ENCODE data around the gene MSX2. TPM values are rescaled to one million over a fixed set of nuclear protein-coding genes. Genes with fewer than 3 reads are reported as not detected.

Gene MSX2
- total RNA-seq, 1 experiment from 2014 or later: 5.6 TPM

GRCh38 chr5:174692381-174692780 lies 32.0 kb upstream of the MSX2 start:
- H3K4me1 Mint-ChIP-seq (ENCODE audit: insufficient read depth, unreplicated experiment): peaks cover 13% of the 10 kb centered on the region
- peaks cover 12% of the 10 kb centered on the region for H3K27me3 Mint-ChIP-seq (ENCODE audit: insufficient read depth, unreplicated experiment)
- H3K9me3 Mint-ChIP-seq (ENCODE audit: unreplicated experiment): no peaks in the 10 kb centered on the region
- H3K4me3 Mint-ChIP-seq (ENCODE audit: unreplicated experiment): no peak overlapping the region
- no peak for TF ChIP-seq CTCF (IDR thresholded peaks at IDR 0.05; ENCODE audit: unreplicated experiment)
- CTCF ChIA-PET: no interaction called here
- intact Hi-C loops (cut with micrococcal nuclease): no loop called here
- H3K27ac Mint-ChIP-seq (ENCODE audit: low read depth, unreplicated experiment): no peak overlapping the region
- DNase-seq (ENCODE audit: unreplicated experiment): no peak
- no TSS peak for BruUV-seq (replicated peaks)
- POLR2A ChIA-PET: no interaction called here
- H3K36me3 Mint-ChIP-seq (ENCODE audit: insufficient read depth, unreplicated experiment): no peaks in the 10 kb centered on the region

DNA sequence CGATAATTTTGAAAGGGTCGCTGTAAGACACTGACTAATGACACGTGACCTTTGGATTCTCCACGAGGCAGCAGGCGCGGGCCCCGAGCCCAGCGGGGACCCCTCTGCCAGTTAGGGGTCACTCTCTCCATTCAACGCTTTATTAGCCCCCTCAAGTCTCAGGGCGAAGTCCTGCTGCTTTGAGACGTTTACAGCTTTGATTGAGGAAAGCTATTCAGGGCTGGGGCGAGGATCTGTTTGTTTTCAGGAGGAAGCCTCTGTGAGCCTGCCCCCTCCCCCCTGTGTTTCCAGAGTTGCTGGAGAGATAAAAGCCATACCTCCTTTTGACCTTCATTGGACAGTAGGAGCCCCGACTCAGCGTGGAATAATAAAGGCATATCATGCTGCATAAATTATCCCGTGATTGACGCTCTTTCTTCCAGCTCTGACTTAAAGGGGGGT lies 31.4 kb upstream of the MSX2 start:
- no TSS peak for BruUV-seq (replicated peaks)
- Mint-ChIP-seq H3K36me3 (ENCODE audit: insufficient read depth, unreplicated experiment) (no peaks in the 10 kb centered on the region), H3K4me1 (ENCODE audit: insufficient read depth, unreplicated experiment) (peaks cover 13% of the 10 kb centered on the region), H3K9me3 (ENCODE audit: unreplicated experiment) (no peaks in the 10 kb centered on the region), H3K4me3 (ENCODE audit: unreplicated experiment) (no peak overlapping the region), H3K27ac (ENCODE audit: low read depth, unreplicated experiment) (no peak overlapping the region), H3K27me3 (ENCODE audit: insufficient read depth, unreplicated experiment) (peaks cover 11% of the 10 kb centered on the region)
- no peak for TF ChIP-seq CTCF (IDR thresholded peaks at IDR 0.05; ENCODE audit: unreplicated experiment)
- intact Hi-C loops (cut with micrococcal nuclease): no loop called here
- ChIA-PET CTCF (no interaction called here), POLR2A (no interaction called here)
- no peak for DNase-seq (ENCODE audit: unreplicated experiment)

DNA sequence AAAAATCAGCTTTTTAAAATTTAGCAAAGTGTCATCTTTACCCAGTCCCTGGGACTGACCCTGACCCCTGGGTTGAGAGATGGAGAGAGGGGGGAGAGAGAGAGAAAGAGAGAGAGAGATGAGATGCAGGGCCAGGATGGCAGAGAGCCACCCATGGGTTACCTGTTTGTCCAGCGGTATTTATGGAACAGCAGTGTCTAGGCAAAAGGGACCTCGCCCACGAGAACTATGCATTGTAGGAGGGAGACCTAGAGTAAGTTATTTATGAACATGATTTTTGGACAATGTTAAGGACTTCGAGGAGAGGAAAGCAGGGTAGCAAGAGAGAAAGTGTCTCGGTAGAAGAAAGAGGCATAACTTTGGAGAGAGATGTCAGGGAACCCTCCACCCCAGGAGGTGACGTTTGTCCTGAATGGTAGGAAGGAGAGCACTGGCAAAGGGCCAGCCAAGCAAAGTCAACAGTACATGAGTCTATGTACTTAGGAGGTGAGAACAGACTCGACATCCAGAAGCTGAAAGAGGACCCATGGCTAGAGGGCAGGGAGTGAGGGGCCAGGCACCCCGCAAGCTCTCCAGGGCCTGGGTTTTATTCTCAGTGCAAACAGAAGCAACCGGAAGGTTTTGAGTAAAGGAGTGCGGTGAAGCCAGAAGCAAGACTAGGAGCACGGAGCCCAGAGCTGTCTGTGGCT lies 30.5 kb upstream of the MSX2 start:
- POLR2A ChIA-PET: no interaction called here
- BruUV-seq (replicated peaks): no TSS peak
- CTCF ChIA-PET: interaction anchor here (1.3 kb wide), 1 partner anchor 31 kb away, joined by 4 read pairs; the partner anchor contains the start of gene MSX2
- peaks cover 7% of the 10 kb centered on the region for H3K4me1 Mint-ChIP-seq (ENCODE audit: insufficient read depth, unreplicated experiment)
- TF ChIP-seq CTCF (IDR thresholded peaks at IDR 0.05; ENCODE audit: unreplicated experiment): no peak
- H3K4me3 Mint-ChIP-seq (ENCODE audit: unreplicated experiment): no peak overlapping the region
- H3K9me3 Mint-ChIP-seq (ENCODE audit: unreplicated experiment): no peaks in the 10 kb centered on the region
- no peak for DNase-seq (ENCODE audit: unreplicated experiment)
- no peak overlapping the region for H3K27ac Mint-ChIP-seq (ENCODE audit: low read depth, unreplicated experiment)
- no peaks in the 10 kb centered on the region for H3K36me3 Mint-ChIP-seq (ENCODE audit: insufficient read depth, unreplicated experiment)
- H3K27me3 Mint-ChIP-seq (ENCODE audit: insufficient read depth, unreplicated experiment): peaks cover 2% of the 10 kb centered on the region
- intact Hi-C loops (cut with micrococcal nuclease): no loop called here

GRCh38 chr5:174694611-174695010 lies 29.8 kb upstream of the MSX2 start:
- ChIA-PET POLR2A (no interaction called here), CTCF (interaction anchor here (1.3 kb wide), 1 partner anchor 30 kb away, joined by 4 read pairs; the partner anchor contains the start of gene MSX2)
- Mint-ChIP-seq H3K4me1 (ENCODE audit: insufficient read depth, unreplicated experiment) (peaks cover 7% of the 10 kb centered on the region), H3K27ac (ENCODE audit: low read depth, unreplicated experiment) (no peak overlapping the region), H3K9me3 (ENCODE audit: unreplicated experiment) (no peaks in the 10 kb centered on the region), H3K4me3 (ENCODE audit: unreplicated experiment) (no peak overlapping the region), H3K36me3 (ENCODE audit: insufficient read depth, unreplicated experiment) (no peaks in the 10 kb centered on the region), H3K27me3 (ENCODE audit: insufficient read depth, unreplicated experiment) (no peaks in the 10 kb centered on the region)
- no TSS peak for BruUV-seq (replicated peaks)
- DNase-seq (ENCODE audit: unreplicated experiment): no peak
- no peak for TF ChIP-seq CTCF (IDR thresholded peaks at IDR 0.05; ENCODE audit: unreplicated experiment)
- intact Hi-C loops (cut with micrococcal nuclease): no loop called here

Data from MCF 10A (cell line).